Activated T-cell treated with anti-CD3 and anti-CD28 coated beads for 4 hours (primary cell): ENCODE data around the gene DNAAF3.

Experiments used
- DNase-seq: peaks from one replicate; pipeline ENCODE4 v3.0.0-alpha.2; 2020

DNAAF3 gene

GRCh38 chr19:55115446-55116065, 50.9 kb downstream of the DNAAF3 start:
- no peak for DNase-seq

GRCh38 chr19:55114566-55115145, 51.8 kb downstream of the DNAAF3 start:
- no peak for DNase-seq

DNA sequence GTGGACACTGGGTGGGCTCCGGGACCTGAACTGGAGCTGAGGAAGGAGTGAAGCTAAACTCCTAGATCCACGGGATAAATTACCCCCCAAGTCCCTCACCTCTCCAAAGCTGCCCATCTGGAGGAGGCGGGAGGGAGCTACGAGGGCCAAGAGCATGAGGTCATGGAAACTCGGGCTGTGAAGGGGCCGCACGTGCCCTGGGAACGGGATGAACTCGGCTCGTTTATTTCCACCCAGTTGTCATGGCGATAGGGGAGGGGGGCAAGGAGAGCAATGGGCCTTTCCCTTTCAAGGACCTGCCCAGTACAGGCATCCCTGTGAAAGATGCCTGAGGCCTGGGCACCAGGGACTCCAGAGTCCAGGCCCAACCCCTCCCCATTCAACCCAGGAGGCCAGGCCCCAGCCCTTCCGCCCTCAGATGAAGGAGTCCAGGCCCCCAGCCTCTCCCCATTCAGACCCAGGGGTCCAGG, 52.8 kb downstream of the DNAAF3 start:
- DNase-seq = no peak

GRCh38 chr19:55112777-55113569, 53.4 kb downstream of the DNAAF3 start:
- no peak for DNase-seq

GRCh38 chr19:55112246-55112776, 54.1 kb downstream of the DNAAF3 start:
- DNase-seq = no peak

- DNase-seq = no peak
These were observed 55.1 kb downstream of the DNAAF3 start for GRCh38 chr19:55111238-55111831.

DNA sequence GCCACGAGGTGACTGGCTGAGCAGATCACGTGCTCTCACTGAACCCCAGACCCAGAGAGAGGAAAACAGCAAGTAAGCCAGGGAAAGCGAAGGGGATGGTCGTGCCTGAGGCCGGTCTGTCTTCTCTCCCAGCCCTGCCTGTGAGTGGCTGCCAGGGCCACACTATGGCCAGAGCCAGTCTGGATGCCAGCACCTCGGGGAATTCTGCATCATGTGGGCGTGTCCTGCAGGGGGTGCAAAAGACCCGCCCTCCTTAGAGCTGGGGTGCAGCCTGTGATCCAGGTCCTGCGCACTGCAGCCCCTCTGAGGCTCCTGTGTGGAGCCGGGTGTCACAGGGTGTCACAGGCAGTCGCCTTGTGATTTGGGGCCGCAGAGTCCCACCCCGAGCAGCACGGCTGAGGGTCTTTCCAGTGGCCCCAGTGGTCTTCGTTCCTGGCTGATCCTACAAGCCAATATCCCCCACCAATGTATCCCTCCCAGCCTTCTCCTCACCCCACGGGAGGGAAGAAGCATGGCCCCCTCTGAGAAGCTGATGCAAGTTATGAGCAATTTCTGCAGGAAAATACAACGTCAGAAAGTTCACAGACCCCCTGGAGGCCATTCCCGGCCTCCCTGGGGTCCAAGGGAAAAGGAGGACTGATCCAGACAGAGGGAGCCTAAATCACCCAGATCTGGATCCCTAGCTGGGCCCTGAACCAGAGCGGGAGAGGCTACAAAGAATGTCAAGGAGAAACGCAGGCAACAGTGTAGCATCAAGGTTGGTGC, 56.7 kb downstream of the DNAAF3 start:
- no peak for DNase-seq
